ENCODE measurements around the gene PRKAG2.

- no peak for TF ChIP-seq CTCF (IDR thresholded peaks at IDR 0.05; ENCODE audit: low read depth, low read length)
- no peak for TF ChIP-seq EZH2phosphoT487 (IDR thresholded peaks at IDR 0.05; ENCODE audit: low read depth)
These were observed 357.0 kb downstream of the PRKAG2 start, which contains the start of gene RHEB for GRCh38 chr7:151519765-151520418.
